ENCODE results near the gene CCDC102B. TPM values are rescaled to one million over a fixed set of nuclear protein-coding genes. Genes with fewer than 3 reads are reported as not detected.
A peak's percentile ranks its signal among the peaks of the same experiment; 100 is the strongest.

The CCDC102B gene
- total and polyA plus RNA-seq, 2 experiments from 2014 or later = 1.3 to 2.1 TPM

Small RNAs within 50 kb of the gene (small RNA-seq; reads per million reads assigned to genes)
- 0.35 reads per million, percentile 19 among the genes with 10 or more reads in this experiment for gene RNU6-39P (ENCODE audit: low replicate concordance)

Other genes with a start within 250 kb of the CCDC102B start
- gene TMX3, start 83.0 kb upstream of the CCDC102B start, total RNA-seq (2014; rRNA removed; shearing (Covaris generic)) = 40.1 and 51.5 TPM in 2 replicates
- 9.9 and 12.4 TPM in 2 replicates for gene TMX3, start 83.0 kb upstream of the CCDC102B start, polyA plus RNA-seq (2016; fragmentation: Nextera tagmentation; extraction: Ambion mirVana)